DOHH2 (cell line): ENCODE data around the gene SIT1.

Experiments used
- CTCF ChIP-seq: fragments of 200-600 bp; sonication (generic); IDR thresholded peaks from one replicate; pipeline ENCODE4 v1.5.1; 2014; ENCODE audit warnings: antibody characterized with exemption, mild to moderate bottlenecking, low read depth, low read length; ENCODE audit not compliant: poor library complexity, severe bottlenecking
- EZH2phosphoT487 ChIP-seq: fragments of 200-600 bp; sonication (generic); IDR thresholded peaks from 2 replicates; pipeline ENCODE4 v1.6.1; 2017; ENCODE audit warnings: borderline replicate concordance, mild to moderate bottlenecking, antibody characterized with exemption, low read length, moderate library complexity, mixed read lengths

GRCh38 chr9:35695943-35696401 is 45.2 kb upstream of the SIT1 start:
- TF ChIP-seq CTCF: no peak
- TF ChIP-seq EZH2phosphoT487: no peak
